Measurements from ENCODE around the gene SURF6. TPM values are rescaled to one million over a fixed set of nuclear protein-coding genes. Genes with fewer than 3 reads are reported as not detected.
"Not testable (repeated sequence)": the region's sequence is repeated elsewhere in the genome, so short reads cannot be mapped to it uniquely, and the experiment has no call there.

Gene SURF6
- total RNA-seq, result 7.5 and 31.4 TPM in 2 replicates

DNA sequence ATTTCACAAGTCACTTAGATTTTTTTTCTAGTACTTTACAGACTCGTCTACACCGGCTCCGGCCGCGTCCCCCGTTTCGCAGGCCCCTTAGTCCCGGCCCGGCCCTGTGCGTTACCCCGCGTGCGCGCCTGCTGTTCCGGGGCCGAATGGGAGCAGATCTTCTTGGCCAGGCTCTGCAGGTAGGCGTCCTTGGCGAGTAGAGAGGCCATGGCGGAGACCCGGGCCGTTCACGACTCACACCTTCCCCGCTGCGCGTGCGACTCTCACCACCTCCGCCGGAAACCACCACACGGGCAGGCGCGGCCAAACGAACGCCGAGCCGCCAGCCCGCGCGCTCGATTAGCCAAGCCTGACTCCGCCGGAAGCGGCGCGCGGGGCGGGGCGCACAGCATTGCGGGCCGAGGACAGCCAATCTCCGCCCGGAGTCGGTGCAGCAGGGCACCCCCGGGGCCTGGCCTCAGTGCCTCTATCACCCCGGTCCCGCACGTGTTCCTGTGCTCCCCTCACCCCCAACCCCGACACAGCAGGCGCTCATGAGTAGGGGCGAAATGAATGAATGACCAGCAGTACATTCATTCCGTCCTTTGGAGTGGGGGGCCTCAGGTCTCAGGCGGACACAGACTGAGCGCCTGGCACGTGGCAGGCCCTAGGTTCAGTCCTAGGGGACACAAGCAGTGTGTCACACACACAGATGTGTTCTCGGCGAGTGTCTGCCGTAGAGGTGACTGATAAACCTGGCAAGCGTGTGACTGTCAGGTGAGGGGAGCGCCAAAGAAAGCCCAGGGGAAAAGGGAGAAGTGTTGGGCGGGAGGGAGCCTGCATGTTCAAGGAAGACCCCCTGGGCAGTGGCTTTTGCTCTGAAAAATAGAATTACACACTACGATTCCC lies at the start of gene SURF6:
Gene SURF6 (minus strand): TSS at position 265 of the 888 bp plus-strand sequence. CDS start 56 bp downstream, at position 209.
- peak; percentile 65 for DNase-seq (ENCODE audit: low read depth)

DNA sequence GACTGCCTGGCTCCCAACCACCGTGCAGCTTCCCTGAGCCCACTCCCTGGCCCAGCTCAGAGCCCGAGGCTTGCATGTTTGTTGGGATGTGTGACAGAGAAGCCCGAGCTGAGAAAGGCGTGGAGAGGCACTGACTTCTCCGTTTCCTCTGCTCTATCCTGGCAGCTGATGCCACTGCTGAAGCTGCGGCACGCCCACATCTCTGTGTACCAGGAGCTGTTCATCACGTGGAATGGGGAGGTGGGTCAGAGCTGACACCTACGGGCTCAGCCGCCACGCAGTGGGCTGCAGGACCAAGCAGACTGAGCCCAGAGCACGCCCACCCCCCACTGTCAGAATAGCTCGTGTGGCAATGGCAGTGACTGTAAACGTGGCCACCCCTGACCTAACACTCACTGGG lies 49.5 kb upstream of the SURF6 start:
- no peak for DNase-seq (ENCODE audit: low read depth)

DNA sequence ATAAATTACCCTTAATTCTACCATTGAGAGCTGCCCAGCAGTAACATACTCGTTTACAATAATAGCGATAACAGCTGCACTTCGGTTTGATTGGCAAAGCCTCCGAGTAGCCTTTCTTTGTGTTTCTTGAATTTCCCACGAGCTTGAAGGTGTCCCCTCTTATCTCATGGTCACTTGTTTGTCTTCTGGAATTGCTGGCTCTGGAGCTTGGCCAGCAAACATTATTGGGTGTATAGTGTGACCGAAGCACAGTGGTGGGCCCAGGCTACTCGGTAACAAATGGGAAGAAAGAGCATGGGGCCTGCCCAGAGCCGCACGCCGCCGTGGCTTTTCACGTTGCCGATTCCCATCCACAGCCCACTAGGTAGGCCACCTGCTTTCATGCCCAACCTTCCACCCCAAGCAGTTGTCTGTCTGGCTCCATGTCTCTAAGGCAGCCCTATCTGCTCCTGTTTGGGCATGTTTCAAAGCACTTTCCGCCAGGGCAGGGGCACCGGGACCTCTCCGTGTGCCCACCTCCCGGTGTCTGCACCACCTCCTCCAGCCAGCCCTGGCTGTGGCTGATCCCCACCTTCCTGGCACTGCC lies 48.8 kb upstream of the SURF6 start:
- DNase-seq (ENCODE audit: low read depth), result no peak

DNA sequence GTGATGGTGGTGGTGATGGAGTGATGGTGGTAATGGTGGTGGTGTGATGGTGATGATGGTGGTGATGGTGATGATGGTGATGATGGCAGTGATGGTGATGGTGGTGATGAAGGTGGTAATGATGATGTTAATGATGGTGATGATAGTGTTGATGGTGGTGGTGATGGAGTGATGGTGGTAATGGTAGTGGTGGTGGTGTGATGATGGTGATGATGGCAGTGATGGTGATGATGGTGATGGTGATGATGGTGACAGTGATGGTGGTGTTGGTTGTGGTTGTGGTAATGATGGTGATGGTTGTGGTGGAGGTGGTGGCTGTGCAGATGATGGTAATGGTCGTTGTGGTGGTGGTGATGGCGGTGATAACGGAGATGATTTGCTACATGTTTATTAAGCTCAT lies 47.5 kb upstream of the SURF6 start:
- DNase-seq (ENCODE audit: low read depth), result no peak

DNA sequence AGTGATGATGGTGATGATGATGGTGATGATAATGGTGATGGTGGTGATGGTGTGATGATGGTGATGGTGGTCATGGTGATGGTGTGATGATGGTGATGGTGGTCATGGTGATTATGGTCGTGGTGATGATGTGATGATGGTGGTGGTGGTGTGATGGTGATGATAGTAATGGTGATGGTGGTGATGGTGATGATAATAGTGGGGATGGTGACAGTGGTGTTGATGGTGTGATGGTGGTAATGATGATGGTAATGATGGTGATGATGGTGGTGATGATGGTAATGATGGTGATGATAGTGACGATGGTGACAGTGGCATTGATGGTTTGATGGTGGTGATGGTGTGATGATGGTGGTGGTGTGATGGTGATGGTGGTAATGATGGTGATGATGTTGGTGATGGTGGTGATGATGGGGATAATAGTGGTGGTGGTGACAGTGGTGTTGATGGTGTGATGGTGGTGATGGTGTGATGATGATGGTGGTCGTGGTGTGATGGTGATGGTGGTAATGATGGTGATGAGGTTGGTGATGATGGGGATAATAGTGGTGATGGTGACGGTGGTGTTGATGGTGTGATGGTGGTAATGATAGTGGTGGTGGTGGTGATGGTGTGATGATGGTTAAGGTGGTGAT lies 46.6 kb upstream of the SURF6 start:
- DNase-seq (ENCODE audit: low read depth), result no peak

DNA sequence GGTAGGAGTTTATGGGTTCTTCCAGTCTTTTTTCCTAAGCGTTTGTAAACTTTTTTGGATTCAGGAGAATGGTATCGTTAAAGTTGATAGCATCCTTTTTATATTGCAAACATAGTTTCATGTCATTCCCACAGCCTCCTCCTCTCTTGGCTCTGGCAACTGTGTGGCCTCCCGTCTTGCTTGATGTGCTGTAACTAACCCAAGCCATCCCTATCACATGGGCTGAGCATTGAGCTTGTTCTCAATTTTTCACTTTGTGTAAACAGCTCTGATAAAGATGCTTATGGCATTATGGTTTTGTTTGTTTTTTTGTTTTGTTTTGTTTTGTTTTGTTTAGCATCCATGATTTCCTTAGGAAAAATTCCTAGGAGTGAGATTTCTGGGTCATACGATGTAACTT lies 44.7 kb upstream of the SURF6 start:
- DNase-seq (ENCODE audit: low read depth), result no peak

DNA sequence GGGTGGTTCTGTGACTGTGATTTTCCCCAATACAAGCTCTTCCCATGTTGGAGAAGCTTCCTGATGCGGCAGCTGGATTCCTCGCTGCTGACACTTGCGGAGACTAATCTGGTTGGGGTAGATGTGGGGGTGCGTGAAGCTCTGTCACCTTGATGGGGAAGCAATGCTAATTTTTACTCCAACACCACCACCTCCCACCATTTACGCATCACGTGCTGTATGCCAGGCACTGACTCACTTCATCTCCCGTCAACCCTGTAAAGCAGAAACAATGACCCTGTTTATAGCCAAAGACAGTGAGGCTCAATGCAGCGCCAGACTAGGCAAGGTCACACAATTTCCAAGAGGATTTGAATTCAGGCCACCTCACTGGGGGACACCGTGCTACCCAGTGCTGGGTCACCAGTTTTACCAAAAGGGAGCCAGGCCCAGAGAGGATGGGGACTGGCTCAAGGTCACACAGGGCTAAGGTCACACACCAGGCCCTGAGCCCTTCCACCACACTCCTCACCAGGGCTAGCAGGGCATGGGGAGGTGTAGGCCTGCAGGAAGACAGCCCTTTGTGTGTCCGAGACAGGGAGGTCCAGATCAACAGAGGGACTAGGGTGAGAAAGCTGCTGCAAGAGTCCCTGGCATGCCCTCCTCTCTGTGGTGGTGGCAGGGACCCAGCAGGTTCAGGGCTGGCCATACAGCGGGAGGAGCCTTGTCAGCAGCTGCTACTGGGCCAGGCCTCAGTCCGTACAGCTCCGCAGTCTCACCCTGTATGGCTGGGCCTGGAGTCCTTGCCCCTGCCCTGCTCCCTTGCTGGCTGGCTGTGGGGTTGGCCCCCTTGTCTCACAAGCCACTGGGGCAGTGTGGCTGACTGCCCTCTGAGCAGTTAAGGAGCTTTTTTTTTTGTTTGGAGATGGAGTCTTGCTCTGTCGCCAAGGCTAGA lies 43.4 kb upstream of the SURF6 start:
- DNase-seq (ENCODE audit: low read depth), result no peak

DNA sequence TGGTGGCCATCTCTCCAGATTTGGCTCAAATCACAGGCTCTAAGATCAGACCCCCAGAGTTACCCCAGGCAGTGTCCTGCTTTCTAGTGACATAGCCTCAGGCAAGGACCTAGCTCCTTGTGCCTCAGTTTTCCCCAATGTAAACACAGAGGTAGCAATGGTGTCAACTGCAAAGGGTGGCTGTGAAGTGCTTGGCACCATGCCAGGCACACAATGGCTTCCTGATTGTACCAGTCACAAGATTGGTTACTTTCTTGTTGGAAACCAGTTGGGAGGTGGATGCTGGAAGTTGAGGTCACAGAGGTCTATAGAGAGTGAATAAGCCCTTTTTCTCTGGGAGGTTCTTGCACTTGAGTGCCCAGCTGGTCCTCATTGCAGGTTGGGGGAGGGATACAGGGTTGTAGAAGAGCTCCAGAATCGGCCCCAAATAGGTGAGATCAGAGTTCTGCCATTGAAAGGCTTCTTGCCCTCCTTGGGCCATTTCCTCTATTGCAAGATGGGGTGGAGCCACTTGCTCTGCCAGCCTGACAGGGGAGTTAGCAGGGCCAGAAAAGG lies 42.5 kb upstream of the SURF6 start:
- no peak for DNase-seq (ENCODE audit: low read depth)

DNA sequence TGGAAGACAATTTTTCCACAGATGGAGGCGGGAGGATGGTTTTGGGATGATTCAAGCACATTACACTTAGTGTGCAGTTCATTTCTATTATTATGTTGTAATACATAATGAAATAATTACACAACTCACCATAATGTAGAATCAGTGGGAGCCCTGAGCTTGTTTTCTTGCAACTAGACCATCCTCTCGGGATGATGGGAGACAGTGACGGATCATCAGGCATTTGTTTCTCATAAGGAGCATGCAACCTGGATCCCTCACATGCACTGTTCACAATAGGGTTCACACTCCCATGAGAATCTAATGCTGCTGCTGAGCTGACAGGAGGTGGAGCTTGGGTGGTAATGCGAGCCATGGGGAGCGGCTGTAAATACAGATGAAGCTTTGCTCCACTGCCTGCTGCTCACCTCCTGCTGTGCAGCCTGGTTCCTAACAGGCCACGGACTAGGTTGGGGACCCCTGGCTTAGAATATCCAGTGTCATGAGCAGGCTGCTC lies 41.8 kb upstream of the SURF6 start:
- DNase-seq (ENCODE audit: low read depth), result no peak

DNA sequence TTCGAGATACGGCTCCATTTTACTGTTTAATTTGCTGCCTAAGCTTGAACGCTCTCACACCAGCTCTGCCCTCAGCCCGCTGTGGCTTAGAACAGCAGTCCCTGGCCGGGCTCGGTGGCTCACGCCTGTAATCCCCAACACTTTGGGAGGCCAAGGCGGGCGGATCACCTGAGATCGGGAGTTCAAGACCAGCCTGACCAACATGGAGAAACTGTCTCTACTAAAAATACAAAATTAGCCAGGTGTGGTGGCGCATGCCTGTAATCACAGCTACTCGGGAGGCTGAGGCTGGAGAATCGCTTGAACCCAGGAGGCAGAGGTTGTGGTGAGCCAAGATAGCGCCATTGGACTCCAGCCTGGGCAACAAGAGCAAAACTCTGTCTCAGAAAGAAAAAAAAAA lies 41.3 kb upstream of the SURF6 start:
- not testable (repeated sequence) for DNase-seq (ENCODE audit: low read depth)

DNA sequence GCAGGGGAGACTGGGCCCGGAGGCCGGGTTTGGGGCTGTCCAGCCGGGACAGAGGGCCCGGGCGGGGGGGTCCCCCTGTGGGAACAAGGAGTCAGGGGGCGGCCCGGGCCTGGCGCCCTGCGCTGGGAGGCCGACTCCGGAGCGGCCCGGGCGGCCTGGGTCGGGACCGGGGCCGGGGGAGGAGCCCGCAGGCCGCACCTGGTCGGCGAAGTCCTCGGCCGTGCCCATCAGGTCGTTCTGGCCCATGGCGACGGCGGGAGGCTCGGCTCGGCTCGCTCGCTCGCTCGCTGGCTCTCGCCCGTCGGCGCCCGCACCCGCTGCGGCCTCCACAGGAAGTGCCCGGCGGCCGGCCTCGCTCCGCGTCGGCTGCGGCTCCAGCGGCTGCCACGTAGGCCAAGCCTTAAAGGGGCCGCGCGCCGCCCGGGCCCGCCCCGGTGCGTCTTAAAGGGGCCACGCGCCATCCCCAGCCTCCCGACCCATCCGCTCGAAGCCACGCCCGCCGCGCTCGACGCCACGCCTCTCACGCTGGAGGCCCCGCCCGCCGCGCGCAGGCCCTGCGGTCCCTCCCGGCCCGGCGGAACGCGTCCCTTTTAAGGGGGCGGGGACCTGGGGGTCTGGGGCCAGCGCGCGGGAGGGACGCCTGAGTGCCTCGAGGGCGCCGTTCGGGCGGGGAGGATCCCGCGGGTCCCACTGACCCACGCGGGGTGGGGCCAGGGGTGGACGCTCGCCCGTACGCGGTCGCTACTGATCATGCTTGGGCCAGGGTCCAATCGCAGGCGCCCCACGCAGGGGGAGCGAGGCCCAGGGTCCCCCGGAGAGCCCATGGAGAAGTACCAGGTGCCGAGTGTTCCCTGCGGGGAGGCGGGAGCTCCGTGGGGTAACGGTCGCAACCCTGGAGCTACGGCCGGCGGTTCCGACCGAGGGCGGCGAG lies 40.0 kb upstream of the SURF6 start, which contains the start of the genes STKLD1 and SURF4:
Gene STKLD1 (plus strand): TSS at position 643 of the 931 bp plus-strand sequence. CDS start 108 bp downstream, at position 751.
Gene SURF4 (minus strand): TSS at position 337 of the 931 bp plus-strand sequence. CDS start 91 bp downstream, at position 246.
- peak; percentile 80 for DNase-seq (ENCODE audit: low read depth)

DNA sequence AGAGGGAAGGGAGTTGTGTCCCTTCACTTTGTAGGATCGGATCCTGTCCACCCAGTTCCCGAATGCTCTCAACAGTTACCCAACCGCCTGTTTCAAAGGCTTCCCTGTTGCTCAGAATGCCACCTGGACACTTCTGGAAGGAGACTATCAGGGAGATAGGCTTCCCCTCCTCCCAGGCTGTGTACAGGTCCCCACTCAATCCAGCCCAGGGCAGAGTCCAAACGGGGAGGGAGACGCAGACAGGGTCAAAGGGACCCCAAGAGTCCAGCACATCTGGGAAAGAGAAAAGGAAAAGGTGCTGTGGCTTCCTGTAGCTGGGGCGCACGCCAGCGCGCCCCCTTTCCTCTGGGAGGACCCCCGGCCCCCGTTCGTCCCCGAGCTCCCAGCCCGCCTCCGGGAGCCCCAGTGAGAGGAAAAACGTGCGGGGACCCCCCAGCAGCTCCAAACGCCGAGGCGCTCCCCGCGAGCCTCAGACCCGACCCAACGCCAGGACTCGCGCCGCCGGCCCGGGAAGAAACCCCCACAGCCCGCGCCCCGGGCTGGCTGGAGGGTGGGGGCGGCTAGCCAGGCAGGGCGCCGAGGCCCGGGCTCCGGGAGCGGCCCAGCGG lies 39.2 kb upstream of the SURF6 start:
- DNase-seq (ENCODE audit: low read depth), result peak; percentile 39

DNA sequence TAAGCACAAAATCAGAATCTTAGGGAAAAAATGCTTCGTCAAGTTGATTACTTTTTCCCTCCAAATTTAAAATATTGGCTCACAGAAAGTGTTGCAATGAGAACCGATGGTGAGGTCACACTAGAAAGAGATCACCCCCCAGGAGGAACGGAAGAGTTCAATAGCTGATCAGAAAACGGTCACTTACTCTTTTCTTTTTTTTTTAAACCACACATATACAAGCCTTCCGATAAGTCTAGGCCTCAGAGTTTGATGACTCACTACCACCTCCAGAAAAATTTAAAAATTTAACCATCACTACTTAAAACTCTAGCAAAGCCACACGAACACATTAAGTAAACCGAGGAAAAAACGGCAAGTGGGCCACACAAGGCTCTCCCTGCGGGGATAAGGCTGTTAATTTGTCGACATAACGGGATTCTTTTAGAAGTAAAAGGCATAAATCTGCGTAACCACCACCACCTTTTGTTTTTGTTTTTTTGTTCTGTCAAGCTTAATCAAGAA lies 38.7 kb upstream of the SURF6 start:
- peak; percentile 77 for DNase-seq (ENCODE audit: low read depth)

DNA sequence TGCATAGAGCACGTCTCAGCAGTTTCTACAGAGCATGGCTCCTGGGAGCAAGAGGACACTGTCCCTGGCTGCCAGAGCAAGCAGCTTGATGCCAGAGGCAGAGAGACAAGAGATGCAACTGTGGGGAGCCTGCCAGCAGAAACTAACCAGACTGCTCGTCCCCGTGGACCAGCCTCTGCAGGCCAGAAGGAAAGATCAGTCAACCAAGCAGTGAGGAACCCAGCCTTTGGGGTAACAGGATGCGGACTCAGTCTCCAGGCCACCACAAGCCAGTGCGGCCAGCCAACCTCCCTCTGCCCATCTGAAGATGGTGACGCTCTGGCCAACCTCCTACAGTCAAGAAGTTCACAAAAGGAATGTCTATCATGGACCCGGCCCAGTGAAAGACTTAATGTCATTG lies 36.2 kb upstream of the SURF6 start:
- no peak for DNase-seq (ENCODE audit: low read depth)

DNA sequence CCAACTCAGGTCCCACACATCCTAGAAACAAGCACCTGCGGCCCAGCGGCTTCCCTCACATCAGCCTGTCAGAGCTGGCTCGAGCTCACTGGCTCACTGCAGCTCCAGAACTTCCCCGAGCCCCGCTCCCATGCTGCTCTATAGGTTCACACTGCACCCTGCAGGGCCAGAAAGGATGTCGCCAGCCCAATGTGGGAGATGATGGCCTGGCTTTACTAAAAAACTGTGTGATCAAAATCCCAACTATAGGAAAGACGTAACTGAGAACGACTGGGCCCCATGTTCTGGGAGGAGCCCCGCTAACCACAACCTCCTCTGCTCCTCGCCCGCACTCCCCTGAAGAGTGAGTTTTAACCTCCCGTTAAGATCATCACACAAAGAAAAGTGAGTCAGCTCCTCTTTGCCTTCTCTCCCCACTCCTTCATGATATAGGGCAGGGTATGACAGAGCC lies 35.3 kb upstream of the SURF6 start:
- DNase-seq (ENCODE audit: low read depth), result no peak

DNA sequence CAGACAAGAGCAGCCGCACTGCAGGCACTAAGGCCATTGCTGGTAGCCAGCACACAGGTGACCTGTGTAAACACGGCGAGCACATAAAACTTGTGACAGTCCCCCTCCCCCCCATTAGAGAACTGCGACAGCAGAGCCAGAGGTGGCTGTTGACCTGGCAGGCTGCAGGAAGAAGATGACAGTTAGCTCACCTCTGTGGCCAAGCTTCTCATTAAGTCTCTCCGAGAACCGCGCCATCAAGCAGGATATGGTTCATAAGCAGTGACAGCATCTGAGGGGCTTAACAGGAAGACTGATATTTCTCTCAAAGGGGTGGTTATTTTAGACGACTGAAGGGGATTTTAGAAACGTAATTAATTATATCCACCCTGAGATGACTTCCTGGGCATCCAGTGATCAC lies 34.7 kb upstream of the SURF6 start:
- no peak for DNase-seq (ENCODE audit: low read depth)

DNA sequence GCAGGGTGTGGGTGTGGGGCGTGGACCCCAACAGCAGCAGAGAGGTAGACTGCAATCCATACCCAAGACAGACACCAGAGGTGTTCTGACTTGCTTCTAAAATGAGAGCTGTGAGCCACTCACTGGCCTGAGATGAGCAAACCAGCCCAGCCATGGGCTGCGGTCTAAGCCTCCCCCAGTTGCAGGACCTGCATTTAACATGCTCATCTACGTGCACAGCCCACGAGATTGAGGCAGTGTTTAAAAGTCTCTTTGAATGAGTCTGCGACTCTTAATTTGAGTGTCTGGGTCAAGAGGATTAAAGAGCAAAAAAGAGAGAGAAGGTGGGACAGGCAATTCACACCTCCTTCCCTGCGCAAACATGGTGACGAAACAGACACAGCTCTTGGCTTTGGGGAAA lies 33.9 kb upstream of the SURF6 start:
- no peak for DNase-seq (ENCODE audit: low read depth)

DNA sequence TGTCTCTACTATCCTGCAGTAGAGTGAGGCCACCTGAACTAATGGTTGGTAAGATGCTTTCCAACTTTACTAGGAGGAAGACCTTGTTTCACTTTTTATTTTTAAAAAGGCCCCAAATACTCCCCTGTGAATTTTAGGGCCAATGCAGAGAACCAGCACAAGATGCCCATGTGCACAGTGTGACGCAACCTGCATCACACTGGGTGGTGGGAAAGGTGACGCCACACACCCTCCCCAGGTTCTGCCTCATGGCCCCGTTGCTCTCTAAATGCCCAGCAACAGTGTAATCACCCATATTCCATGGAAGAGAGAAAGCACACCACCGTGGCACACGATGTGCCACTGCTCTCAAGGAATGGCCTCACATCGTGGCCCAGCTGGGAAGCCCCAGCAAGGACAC lies 33.4 kb upstream of the SURF6 start:
- DNase-seq (ENCODE audit: low read depth), result no peak

DNA sequence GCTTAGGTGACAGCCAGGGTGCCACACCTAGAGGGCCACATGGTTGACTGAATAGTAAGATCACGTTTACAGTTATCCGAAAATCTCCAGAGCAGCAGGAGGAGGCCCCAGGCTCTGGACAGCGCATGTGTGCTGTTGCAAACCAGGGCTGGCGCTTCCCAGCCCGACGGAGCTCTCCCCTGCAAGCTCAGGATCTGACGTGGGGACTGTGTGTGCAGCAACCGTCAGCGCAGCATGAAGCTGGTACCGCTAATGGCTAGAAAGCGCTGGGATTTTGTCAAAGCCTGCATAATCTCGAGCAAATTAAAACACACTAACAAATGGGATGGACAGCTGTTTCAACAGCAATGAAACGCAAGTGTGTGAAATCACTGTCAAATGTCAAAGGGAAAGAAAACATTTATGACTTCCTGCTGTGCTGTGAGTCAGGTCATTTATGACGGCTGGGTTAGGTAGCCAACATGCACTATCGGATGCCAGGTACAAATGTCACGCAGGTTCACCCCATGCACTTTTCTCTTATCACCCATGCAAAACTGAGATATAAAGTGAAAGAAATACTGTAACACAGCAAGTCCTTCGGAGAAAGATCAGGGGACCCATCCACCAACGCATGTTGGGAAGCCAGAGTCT lies 32.4 kb upstream of the SURF6 start:
- DNase-seq (ENCODE audit: low read depth), result peak; percentile 51
